ENCODE measurements around the gene UBE2H.
A peak's percentile ranks its signal among the peaks of the same experiment; 100 is the strongest.

The UBE2H gene

DNA sequence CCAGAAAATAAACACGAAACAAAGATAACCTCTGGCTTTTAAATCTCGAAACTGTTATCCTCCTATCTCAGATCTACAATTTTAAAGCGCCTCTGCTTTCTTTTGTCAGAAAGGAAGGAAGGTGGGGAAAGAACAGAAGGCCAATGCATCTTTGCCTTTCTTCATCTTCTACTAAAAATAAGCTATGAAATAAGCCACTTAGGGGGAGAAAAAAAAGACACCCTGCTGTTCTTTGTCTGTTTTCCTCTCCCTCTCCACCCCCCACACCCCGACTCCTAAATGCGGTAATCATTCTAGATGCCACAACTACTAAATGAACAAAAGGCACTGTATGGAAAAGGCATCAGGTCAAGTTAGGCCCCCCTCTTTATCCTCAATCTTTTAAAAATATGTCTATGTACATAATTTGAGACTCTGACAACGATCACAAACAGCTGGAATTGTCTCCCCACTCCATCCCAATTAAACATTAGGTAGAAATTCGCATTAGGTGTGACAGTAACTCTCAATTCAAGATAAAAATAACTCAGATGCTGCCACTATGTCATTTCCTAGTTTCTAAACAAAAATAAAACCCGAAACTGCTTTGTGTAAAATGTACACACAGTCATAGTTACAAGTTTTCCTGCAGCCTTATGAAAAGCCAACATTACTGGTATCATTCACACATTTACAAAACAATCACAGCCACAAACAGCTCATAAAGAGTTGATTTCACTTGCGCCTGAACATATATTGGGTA lies 2.4 kb downstream of the UBE2H start:
- H3K27me3 ChIP-seq (ENCODE audit: control insufficient read depth, insufficient read depth, low read length): no peaks in the 10 kb centered on the region
- H3K4me3 ChIP-seq (ENCODE audit: low read depth, low read length): peak overlapping the region; percentile 97
- peaks cover 22% of the 10 kb centered on the region for H3K4me1 ChIP-seq (ENCODE audit: control insufficient read depth, insufficient read depth, low read length)
- no peaks in the 10 kb centered on the region for H3K9me3 ChIP-seq (ENCODE audit: control insufficient read depth, insufficient read depth, low read depth, low read length)
- peaks cover 6% of the 10 kb centered on the region; the same call in 1 of the 2 replicates for H3K36me3 ChIP-seq (ENCODE audit: control insufficient read depth, insufficient read depth, low read length)
- peak overlapping the region; percentile 96 for H3K27ac ChIP-seq (ENCODE audit: low read depth, low read length)
- H3K9ac ChIP-seq (ENCODE audit: low read length): peak overlapping the region; percentile 96

DNA sequence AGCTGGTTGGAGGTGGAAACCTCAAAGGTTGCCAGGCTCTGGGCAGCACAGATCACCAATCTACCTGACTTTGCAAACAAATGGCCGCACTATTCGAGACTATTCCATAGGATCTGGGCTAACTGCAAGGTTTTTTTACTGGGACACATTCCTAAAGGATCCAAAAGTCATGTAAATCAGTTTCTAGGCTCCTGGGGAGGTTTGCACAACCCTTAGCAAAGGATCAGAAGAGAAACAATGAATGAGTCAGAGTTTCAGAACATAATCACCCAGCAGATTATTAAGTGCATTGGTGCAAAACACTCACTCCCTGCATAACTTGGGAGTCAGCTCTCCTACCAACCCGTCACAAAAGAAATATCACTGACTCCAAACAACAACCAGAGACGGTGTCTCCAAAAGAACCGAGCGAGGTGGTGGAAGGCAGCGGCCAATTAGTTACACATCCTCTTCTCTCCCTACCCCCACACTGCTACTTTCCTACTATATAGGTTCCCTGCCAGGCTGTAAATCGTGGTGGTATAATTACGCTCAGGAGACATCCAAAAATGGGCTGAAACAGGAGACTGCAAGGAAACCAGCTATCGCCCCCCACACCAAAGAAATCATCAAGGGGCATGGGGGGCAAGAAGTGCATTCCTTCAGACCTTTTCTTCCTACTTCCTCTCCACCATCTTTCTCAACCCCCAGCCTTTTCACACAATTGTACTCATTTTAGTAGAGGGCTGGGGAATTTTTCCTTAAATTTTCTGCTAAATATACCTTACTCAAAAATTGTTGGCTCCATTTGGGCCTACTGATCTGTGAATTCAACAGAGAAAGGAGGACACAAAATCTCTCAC lies 3.2 kb downstream of the UBE2H start:
- no peaks in the 10 kb centered on the region for H3K9me3 ChIP-seq (ENCODE audit: control insufficient read depth, insufficient read depth, low read depth, low read length)
- peak overlapping the region; percentile 97 for H3K4me3 ChIP-seq (ENCODE audit: low read depth, low read length)
- peak overlapping the region; percentile 96 for H3K27ac ChIP-seq (ENCODE audit: low read depth, low read length)
- H3K27me3 ChIP-seq (ENCODE audit: control insufficient read depth, insufficient read depth, low read length): no peaks in the 10 kb centered on the region
- peaks cover 6% of the 10 kb centered on the region; the same call in 1 of the 2 replicates for H3K36me3 ChIP-seq (ENCODE audit: control insufficient read depth, insufficient read depth, low read length)
- peak overlapping the region; percentile 96 for H3K9ac ChIP-seq (ENCODE audit: low read length)
- peaks cover 22% of the 10 kb centered on the region for H3K4me1 ChIP-seq (ENCODE audit: control insufficient read depth, insufficient read depth, low read length)

DNA sequence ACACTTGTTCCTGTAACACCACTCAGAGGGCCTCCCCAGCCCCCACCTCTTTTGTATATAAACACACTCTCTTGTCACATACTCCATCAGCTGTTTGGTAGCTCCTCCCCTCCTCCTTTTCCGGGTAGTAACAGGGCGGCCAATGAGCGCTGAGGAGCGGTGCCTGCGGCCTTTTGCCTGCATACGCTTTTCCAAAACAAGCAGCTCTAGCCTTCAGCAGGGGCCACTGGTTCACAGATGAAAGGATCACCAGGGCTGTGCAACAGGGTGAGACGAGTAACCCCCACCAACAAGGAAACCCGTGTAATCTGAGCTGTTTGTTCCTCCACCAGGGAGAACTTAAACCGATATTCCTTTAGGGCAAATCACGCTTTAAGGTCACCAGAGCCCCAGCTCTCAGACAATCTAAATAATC lies 3.9 kb downstream of the UBE2H start:
- H3K4me1 ChIP-seq (ENCODE audit: control insufficient read depth, insufficient read depth, low read length): peaks cover 22% of the 10 kb centered on the region
- peak overlapping the region; percentile 96 for H3K27ac ChIP-seq (ENCODE audit: low read depth, low read length)
- H3K4me3 ChIP-seq (ENCODE audit: low read depth, low read length): peak overlapping the region; percentile 97
- no peaks in the 10 kb centered on the region for H3K27me3 ChIP-seq (ENCODE audit: control insufficient read depth, insufficient read depth, low read length)
- no peaks in the 10 kb centered on the region for H3K9me3 ChIP-seq (ENCODE audit: control insufficient read depth, insufficient read depth, low read depth, low read length)
- H3K36me3 ChIP-seq (ENCODE audit: control insufficient read depth, insufficient read depth, low read length): peaks cover 6% of the 10 kb centered on the region; the same call in 1 of the 2 replicates
- peak overlapping the region; percentile 96 for H3K9ac ChIP-seq (ENCODE audit: low read length)

DNA sequence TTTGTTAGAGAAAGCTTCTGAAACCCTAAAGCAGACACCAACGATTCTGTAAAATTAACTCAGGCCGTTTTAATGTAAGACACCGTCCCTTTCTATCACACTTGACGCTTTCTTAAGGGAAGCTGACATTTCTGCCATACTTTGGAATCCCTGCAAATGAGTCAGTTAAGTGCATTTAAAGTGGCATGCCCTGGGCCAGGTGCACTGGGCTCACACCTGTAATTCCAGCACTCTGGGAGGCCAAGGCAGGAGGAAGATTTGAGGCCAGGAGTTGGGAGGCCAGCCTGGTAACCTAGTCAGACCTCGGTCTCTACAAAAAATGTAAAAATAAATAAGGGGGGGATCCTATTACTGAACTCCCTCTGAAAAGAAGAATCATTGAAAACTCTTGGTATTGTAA lies 4.4 kb downstream of the UBE2H start:
- Histone ChIP-seq H3K36me3 (ENCODE audit: control insufficient read depth, insufficient read depth, low read length) (peaks cover 8% of the 10 kb centered on the region), H3K9me3 (ENCODE audit: control insufficient read depth, insufficient read depth, low read depth, low read length) (no peaks in the 10 kb centered on the region), H3K4me1 (ENCODE audit: control insufficient read depth, insufficient read depth, low read length) (peaks cover 20% of the 10 kb centered on the region), H3K4me3 (ENCODE audit: low read depth, low read length) (0 out of 2 replicates have a peak overlapping the region, but pooled peaks have one; percentile 97), H3K27ac (ENCODE audit: low read depth, low read length) (no peak overlapping the region), H3K27me3 (ENCODE audit: control insufficient read depth, insufficient read depth, low read length) (no peaks in the 10 kb centered on the region), H3K9ac (ENCODE audit: low read length) (no peak overlapping the region)

GRCh38 chr7:129947701-129948100 lies 5.1 kb downstream of the UBE2H start:
- Histone ChIP-seq H3K4me1 (ENCODE audit: control insufficient read depth, insufficient read depth, low read length) (peaks cover 16% of the 10 kb centered on the region), H3K27me3 (ENCODE audit: control insufficient read depth, insufficient read depth, low read length) (no peaks in the 10 kb centered on the region), H3K9me3 (ENCODE audit: control insufficient read depth, insufficient read depth, low read depth, low read length) (no peaks in the 10 kb centered on the region), H3K36me3 (ENCODE audit: control insufficient read depth, insufficient read depth, low read length) (peaks cover 9% of the 10 kb centered on the region), H3K9ac (ENCODE audit: low read length) (no peak overlapping the region), H3K4me3 (ENCODE audit: low read depth, low read length) (no peak overlapping the region), H3K27ac (ENCODE audit: low read depth, low read length) (no peak overlapping the region)

GRCh38 chr7:129947049-129947448 lies 5.7 kb downstream of the UBE2H start:
- Histone ChIP-seq H3K9ac (ENCODE audit: low read length) (no peak overlapping the region), H3K27ac (ENCODE audit: low read depth, low read length) (no peak overlapping the region), H3K9me3 (ENCODE audit: control insufficient read depth, insufficient read depth, low read depth, low read length) (no peaks in the 10 kb centered on the region), H3K36me3 (ENCODE audit: control insufficient read depth, insufficient read depth, low read length) (peaks cover 9% of the 10 kb centered on the region), H3K27me3 (ENCODE audit: control insufficient read depth, insufficient read depth, low read length) (no peaks in the 10 kb centered on the region), H3K4me1 (ENCODE audit: control insufficient read depth, insufficient read depth, low read length) (peaks cover 16% of the 10 kb centered on the region), H3K4me3 (ENCODE audit: low read depth, low read length) (no peak overlapping the region)

DNA sequence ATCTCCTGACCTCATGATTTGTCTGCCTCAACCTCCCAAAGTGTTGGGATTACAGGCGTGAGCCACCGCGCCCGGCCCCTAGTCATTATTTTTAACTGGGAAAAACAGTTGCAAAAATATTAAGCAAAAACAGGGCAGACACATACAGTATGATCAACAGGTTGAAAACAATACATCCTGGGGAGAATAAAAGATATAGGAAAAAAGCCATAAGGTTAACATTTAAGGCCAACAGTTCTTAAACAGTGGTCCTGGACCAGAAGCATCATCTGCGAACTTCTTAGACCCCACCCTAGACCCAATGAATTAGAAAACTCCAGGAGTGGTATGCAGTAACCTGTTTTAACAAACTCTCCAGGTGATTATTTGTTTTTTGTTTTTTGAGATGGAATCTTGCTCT lies 6.5 kb downstream of the UBE2H start:
- H3K27me3 ChIP-seq (ENCODE audit: control insufficient read depth, insufficient read depth, low read length): no peaks in the 10 kb centered on the region
- H3K36me3 ChIP-seq (ENCODE audit: control insufficient read depth, insufficient read depth, low read length): peaks cover 9% of the 10 kb centered on the region
- H3K9ac ChIP-seq (ENCODE audit: low read length): no peak overlapping the region
- no peak overlapping the region for H3K4me3 ChIP-seq (ENCODE audit: low read depth, low read length)
- H3K4me1 ChIP-seq (ENCODE audit: control insufficient read depth, insufficient read depth, low read length): peaks cover 16% of the 10 kb centered on the region
- H3K9me3 ChIP-seq (ENCODE audit: control insufficient read depth, insufficient read depth, low read depth, low read length): no peaks in the 10 kb centered on the region
- H3K27ac ChIP-seq (ENCODE audit: low read depth, low read length): no peak overlapping the region

- H3K27ac ChIP-seq (ENCODE audit: low read depth, low read length): no peak overlapping the region
- H3K27me3 ChIP-seq (ENCODE audit: control insufficient read depth, insufficient read depth, low read length): no peaks in the 10 kb centered on the region
- peaks cover 8% of the 10 kb centered on the region for H3K36me3 ChIP-seq (ENCODE audit: control insufficient read depth, insufficient read depth, low read length)
- H3K4me1 ChIP-seq (ENCODE audit: control insufficient read depth, insufficient read depth, low read length): peaks cover 10% of the 10 kb centered on the region; the same call in 1 of the 2 replicates
- no peaks in the 10 kb centered on the region for H3K9me3 ChIP-seq (ENCODE audit: control insufficient read depth, insufficient read depth, low read depth, low read length)
- no peak overlapping the region for H3K9ac ChIP-seq (ENCODE audit: low read length)
- no peak overlapping the region for H3K4me3 ChIP-seq (ENCODE audit: low read depth, low read length)
These were observed 9.4 kb downstream of the UBE2H start for GRCh38 chr7:129943352-129943751.

GRCh38 chr7:129940329-129940728 lies 12.4 kb downstream of the UBE2H start:
- H3K4me3 ChIP-seq (ENCODE audit: low read depth, low read length): no peak overlapping the region
- no peaks in the 10 kb centered on the region for H3K27me3 ChIP-seq (ENCODE audit: control insufficient read depth, insufficient read depth, low read length)
- no peak overlapping the region for H3K9ac ChIP-seq (ENCODE audit: low read length)
- peaks cover 3% of the 10 kb centered on the region; the same call in 1 of the 2 replicates for H3K36me3 ChIP-seq (ENCODE audit: control insufficient read depth, insufficient read depth, low read length)
- H3K9me3 ChIP-seq (ENCODE audit: control insufficient read depth, insufficient read depth, low read depth, low read length): no peaks in the 10 kb centered on the region
- no peak overlapping the region for H3K27ac ChIP-seq (ENCODE audit: low read depth, low read length)
- H3K4me1 ChIP-seq (ENCODE audit: control insufficient read depth, insufficient read depth, low read length): peaks cover 9% of the 10 kb centered on the region

DNA sequence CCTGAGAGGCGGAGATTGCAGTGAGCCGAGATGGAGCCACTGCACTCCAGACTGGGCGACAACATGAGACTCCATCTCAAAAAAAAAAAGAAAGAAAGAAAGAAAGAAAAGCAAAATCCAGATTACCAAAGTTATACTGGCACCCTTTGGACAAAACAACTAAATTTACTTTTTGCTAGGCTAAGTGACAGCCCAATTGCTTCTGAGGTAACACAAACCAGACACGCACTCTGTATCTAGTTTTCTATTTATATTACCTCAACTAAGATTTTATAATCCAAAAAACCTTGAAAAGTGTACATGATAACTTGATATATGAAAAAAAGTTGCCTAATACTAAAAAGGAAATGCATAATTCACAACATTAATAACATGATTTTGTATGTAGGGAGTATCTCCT lies 12.9 kb downstream of the UBE2H start:
- Histone ChIP-seq H3K27me3 (ENCODE audit: control insufficient read depth, insufficient read depth, low read length) (no peaks in the 10 kb centered on the region), H3K36me3 (ENCODE audit: control insufficient read depth, insufficient read depth, low read length) (peaks cover 6% of the 10 kb centered on the region), H3K9ac (ENCODE audit: low read length) (no peak overlapping the region), H3K27ac (ENCODE audit: low read depth, low read length) (no peak overlapping the region), H3K4me3 (ENCODE audit: low read depth, low read length) (no peak overlapping the region), H3K4me1 (ENCODE audit: control insufficient read depth, insufficient read depth, low read length) (peaks cover 9% of the 10 kb centered on the region), H3K9me3 (ENCODE audit: control insufficient read depth, insufficient read depth, low read depth, low read length) (no peaks in the 10 kb centered on the region)

DNA sequence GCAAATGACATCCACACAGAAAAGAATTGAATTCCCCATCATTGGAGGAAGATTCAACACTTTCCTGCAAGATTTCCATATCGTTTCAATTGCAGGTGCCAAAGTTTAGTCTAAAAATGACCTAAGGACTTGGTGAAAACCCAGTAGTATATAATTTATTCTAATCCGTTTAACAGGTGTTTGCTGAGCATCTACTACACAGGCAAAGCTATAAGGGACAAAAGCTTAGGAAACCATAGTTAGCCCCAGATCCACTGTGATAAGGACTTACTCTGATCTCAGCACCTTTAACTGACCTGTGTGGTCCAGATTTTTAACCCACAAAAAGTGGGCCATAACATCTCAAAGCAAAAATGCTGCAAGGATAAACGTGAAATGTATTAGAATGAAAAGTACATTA lies 19.1 kb downstream of the UBE2H start:
- no peak overlapping the region for H3K4me3 ChIP-seq (ENCODE audit: low read depth, low read length)
- H3K4me1 ChIP-seq (ENCODE audit: control insufficient read depth, insufficient read depth, low read length): peaks cover 9% of the 10 kb centered on the region
- no peak overlapping the region for H3K9ac ChIP-seq (ENCODE audit: low read length)
- no peaks in the 10 kb centered on the region for H3K9me3 ChIP-seq (ENCODE audit: control insufficient read depth, insufficient read depth, low read depth, low read length)
- H3K36me3 ChIP-seq (ENCODE audit: control insufficient read depth, insufficient read depth, low read length): peaks cover 10% of the 10 kb centered on the region
- H3K27me3 ChIP-seq (ENCODE audit: control insufficient read depth, insufficient read depth, low read length): no peaks in the 10 kb centered on the region
- H3K27ac ChIP-seq (ENCODE audit: low read depth, low read length): no peak overlapping the region

All from HUES6 (cell line).